GM12878 (cell line): Measurements from ENCODE around the gene PLEKHM2.

ENCODE experiments used
- CEBPB ChIP-seq, 2 experiments: fragments of 150-350 bp in 1 of 2; IDR thresholded peaks; 2 replicates each; pipeline ENCODE4 v1.6.1; 2012 to 2014; ENCODE audit warnings: low read depth in 2 of 2, low read length in 2 of 2, borderline replicate concordance in 1 of 2, inconsistent platforms in 1 of 2
- HDAC2 ChIP-seq: fragments of 200-600 bp; sonication (generic); IDR thresholded peaks from 2 replicates; pipeline ENCODE4 v1.6.1; 2017
- JUNB ChIP-seq: IDR thresholded peaks from 2 replicates; pipeline ENCODE4 v1.6.1; 2016; ENCODE audit warnings: antibody characterized with exemption, mild to moderate bottlenecking
- KDM1A ChIP-seq: fragments of 200-600 bp; sonication (generic); IDR thresholded peaks from 2 replicates; pipeline ENCODE4 v1.6.1; 2016; ENCODE audit warnings: borderline replicate concordance
- NFYB ChIP-seq: IDR thresholded peaks from 2 replicates; pipeline ENCODE4 v1.6.1; 2011; ENCODE audit warnings: low read depth, mild to moderate bottlenecking, low read length, improper control_type of control experiment, moderate library complexity; ENCODE audit not compliant: insufficient read depth
- PML ChIP-seq: IDR thresholded peaks from 2 replicates; pipeline ENCODE4 v1.6.1; 2012; ENCODE audit warnings: low read length, inconsistent platforms
- POLR2A ChIP-seq: IDR thresholded peaks from 2 replicates; pipeline ENCODE4 v1.6.1; 2011; ENCODE audit warnings: low read depth, mild to moderate bottlenecking, low read length
- SPI1 ChIP-seq: IDR thresholded peaks from 2 replicates; pipeline ENCODE4 v1.6.1; 2011; ENCODE audit warnings: low read depth, mild to moderate bottlenecking, low read length, moderate library complexity, borderline replicate concordance; ENCODE audit not compliant: insufficient read depth
- TF ChIP-seq, protein P1 (sequence below), 3 experiments: IDR thresholded peaks in 2 of 3; conservative IDR thresholded peaks in 1 of 3; 2 replicates each; pipeline ENCODE4 v1.5.1; 2011; ENCODE audit warnings: low read depth in 3 of 3, low read length in 3 of 3, mild to moderate bottlenecking in 3 of 3, control low read depth in 2 of 3, moderate library complexity in 2 of 3, inconsistent platforms in 1 of 3, mixed read lengths in 1 of 3; ENCODE audit not compliant: control insufficient read depth in 2 of 3, insufficient read depth in 1 of 3; ENCODE audit errors: extremely low read depth in 1 of 3

DNA sequence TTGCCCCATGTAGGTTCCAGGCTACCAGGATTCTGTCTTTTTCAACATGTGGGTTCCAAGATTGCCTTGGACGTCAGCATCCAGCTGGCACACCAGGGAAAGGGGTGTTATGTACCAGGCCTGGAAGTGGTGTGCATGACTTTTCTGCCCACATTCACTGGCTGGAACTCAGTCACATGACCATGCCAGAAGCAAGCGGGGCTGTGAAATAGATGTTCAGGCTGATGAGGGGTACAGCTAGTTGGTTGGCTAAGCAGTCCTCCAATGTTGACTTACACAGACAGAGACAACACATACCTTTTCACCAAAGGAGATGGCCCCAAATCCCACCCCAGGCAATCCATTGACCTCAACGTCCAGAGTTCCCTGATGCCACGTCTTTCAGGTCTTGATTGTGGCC lies 14.3 kb upstream of the PLEKHM2 start:
- no peak for TF ChIP-seq SPI1
- TF ChIP-seq CEBPB (IDR thresholded peaks at IDR 0.05; ENCODE audit: borderline replicate concordance in 1 of 2, low read depth in 2 of 2, low read length in 2 of 2), result no peak
- no peak for TF ChIP-seq KDM1A
- no peak for TF ChIP-seq HDAC2
- TF ChIP-seq, protein P1, sequence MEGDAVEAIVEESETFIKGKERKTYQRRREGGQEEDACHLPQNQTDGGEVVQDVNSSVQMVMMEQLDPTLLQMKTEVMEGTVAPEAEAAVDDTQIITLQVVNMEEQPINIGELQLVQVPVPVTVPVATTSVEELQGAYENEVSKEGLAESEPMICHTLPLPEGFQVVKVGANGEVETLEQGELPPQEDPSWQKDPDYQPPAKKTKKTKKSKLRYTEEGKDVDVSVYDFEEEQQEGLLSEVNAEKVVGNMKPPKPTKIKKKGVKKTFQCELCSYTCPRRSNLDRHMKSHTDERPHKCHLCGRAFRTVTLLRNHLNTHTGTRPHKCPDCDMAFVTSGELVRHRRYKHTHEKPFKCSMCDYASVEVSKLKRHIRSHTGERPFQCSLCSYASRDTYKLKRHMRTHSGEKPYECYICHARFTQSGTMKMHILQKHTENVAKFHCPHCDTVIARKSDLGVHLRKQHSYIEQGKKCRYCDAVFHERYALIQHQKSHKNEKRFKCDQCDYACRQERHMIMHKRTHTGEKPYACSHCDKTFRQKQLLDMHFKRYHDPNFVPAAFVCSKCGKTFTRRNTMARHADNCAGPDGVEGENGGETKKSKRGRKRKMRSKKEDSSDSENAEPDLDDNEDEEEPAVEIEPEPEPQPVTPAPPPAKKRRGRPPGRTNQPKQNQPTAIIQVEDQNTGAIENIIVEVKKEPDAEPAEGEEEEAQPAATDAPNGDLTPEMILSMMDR (IDR thresholded peaks at IDR 0.05 in 2 of 3, conservative IDR thresholded peaks at IDR 0.05 in 1 of 3; ENCODE audit: control insufficient read depth in 2 of 3, extremely low read depth in 1 of 3, insufficient read depth in 1 of 3, low read depth in 3 of 3, low read length in 3 of 3), result no peak
- no peak for TF ChIP-seq PML
- no peak for TF ChIP-seq POLR2A
- no peak for TF ChIP-seq JUNB
- no peak for TF ChIP-seq NFYB
